H1 (cell line): ENCODE measurements around the gene TLR10. TPM values are rescaled to one million over a fixed set of nuclear protein-coding genes. Genes with fewer than 3 reads are reported as not detected.

Experiments
- CTCF ChIA-PET: fragments of 300-600 bp; sonication (Branson Sonifier 250); formaldehyde crosslinking; loops from one replicate; lab custom pipeline; 2021; ENCODE audit not compliant: partially characterized antibody; lab: Charles Lee
- POLR2A ChIA-PET: fragments of 300-600 bp; sonication (Branson Sonifier 250); formaldehyde crosslinking; loops from one replicate; lab custom pipeline; 2021; ENCODE audit warnings: inconsistent platforms; ENCODE audit not compliant: partially characterized antibody; lab: Charles Lee
- DNase-seq, 2 experiments: peaks; one replicate each; pipeline versions ENCODE4 v3.0.0 to v3.0.0-alpha.2; 2010 to 2022; ENCODE audit warnings: low spot score in 2 of 2, low read depth in 1 of 2, mixed read lengths in 1 of 2
- FAIRE-seq: peaks from 2 replicates; lab custom pipeline; 2011; peaks lifted over from hg19 to GRCh38; lab: Jason Lieb, UNC
- H2AFZ ChIP-seq: 2 replicates; pipeline ENCODE4 v1.8.1; 2012; ENCODE audit warnings: low read length, inconsistent platforms
- H2AK5ac ChIP-seq: 2 replicates; pipeline ENCODE4 v1.6.1; 2013; ENCODE audit warnings: low read depth, low read length
- H2BK120ac ChIP-seq: replicated peaks from 2 replicates; pipeline ENCODE3; 2013; ENCODE audit warnings: low read depth, low read length, inconsistent platforms
- H2BK12ac ChIP-seq: 2 replicates; pipeline ENCODE4 v1.6.1; 2013; ENCODE audit warnings: low read depth, low read length
- H2BK15ac ChIP-seq: 2 replicates; pipeline ENCODE4 v1.6.1; 2013; ENCODE audit warnings: low read length
- H2BK20ac ChIP-seq: 2 replicates; pipeline ENCODE4 v1.6.1; 2013; ENCODE audit warnings: low read length
- H2BK5ac ChIP-seq: 2 replicates; pipeline ENCODE4 v1.6.1; 2013; ENCODE audit warnings: low read depth, low read length
- H3K14ac ChIP-seq: 2 replicates; pipeline ENCODE4 v1.6.1; 2013; ENCODE audit warnings: inconsistent platforms; ENCODE audit not compliant: insufficient read length
- H3K18ac ChIP-seq: 2 replicates; pipeline ENCODE4 v1.6.1; 2013; ENCODE audit warnings: low read length; ENCODE audit errors: extremely low read depth
- H3K23ac ChIP-seq: 2 replicates; pipeline ENCODE4 v1.6.1; 2013; ENCODE audit warnings: inconsistent platforms; ENCODE audit not compliant: insufficient read length
- H3K23me2 ChIP-seq: 2 replicates; pipeline ENCODE4 v1.6.1; 2013; ENCODE audit warnings: low read depth, low read length
- H3K27ac ChIP-seq: 2 replicates; pipeline ENCODE4 v1.6.1; 2011; ENCODE audit warnings: low read depth, low read length, inconsistent platforms
- H3K27me3 ChIP-seq, 4 experiments: replicated peaks in 1 of 4; 1 replicate in 1 of 4; 2 replicates in 3 of 4; pipeline versions ENCODE4 v1.6.1 to v1.8.1; 2011 to 2013; ENCODE audit warnings: low read length in 3 of 4, mild to moderate bottlenecking in 3 of 4, inconsistent platforms in 2 of 4, mixed read lengths in 2 of 4, moderate library complexity in 1 of 4; ENCODE audit not compliant: control insufficient read depth in 3 of 4, insufficient read depth in 3 of 4; ENCODE audit errors: extremely low read depth in 1 of 4
- H3K36me3 ChIP-seq, 4 experiments: 2 replicates each; pipeline versions ENCODE4 v1.6.1 to v1.8.1; 2011 to 2013; ENCODE audit warnings: mild to moderate bottlenecking in 4 of 4, low read length in 3 of 4, moderate library complexity in 2 of 4, control low read depth in 1 of 4, inconsistent platforms in 1 of 4; ENCODE audit not compliant: insufficient read depth in 4 of 4, control insufficient read depth in 2 of 4
- H3K4ac ChIP-seq: replicated peaks from 2 replicates; pipeline ENCODE3; 2013; ENCODE audit warnings: low read length, low read depth, mixed read lengths, inconsistent platforms; ENCODE audit not compliant: insufficient read length
- H3K4me1 ChIP-seq, 4 experiments: replicated peaks in 1 of 4; 1 replicate in 1 of 4; 2 replicates in 3 of 4; pipeline versions ENCODE4 v1.6.1 to v1.8.1; 2011 to 2013; ENCODE audit warnings: low read length in 3 of 4, inconsistent platforms in 2 of 4, mixed read lengths in 1 of 4; ENCODE audit not compliant: insufficient read depth in 4 of 4, control insufficient read depth in 3 of 4
- H3K4me2 ChIP-seq, 2 experiments: 2 replicates each; pipeline versions ENCODE4 v1.6.1 to v1.8.1; 2011 to 2013; ENCODE audit warnings: low read depth in 2 of 2, low read length in 2 of 2, control low read depth in 1 of 2, inconsistent platforms in 1 of 2, mild to moderate bottlenecking in 1 of 2; ENCODE audit not compliant: insufficient read depth in 1 of 2
- H3K4me3 ChIP-seq, 4 experiments: fragments of 200-600, 300-600 bp in 1 of 4; sonication (generic), shearing (Covaris generic), sonication (Bioruptor Twin) in 1 of 4; 2 replicates each; pipeline versions ENCODE4 v1.5.1 to v1.8.1; 2011 to 2016; ENCODE audit warnings: low read length in 4 of 4, low read depth in 3 of 4, control low read depth in 2 of 4, inconsistent platforms in 2 of 4, mild to moderate bottlenecking in 2 of 4, mixed read lengths in 1 of 4, moderate library complexity in 1 of 4; ENCODE audit not compliant: insufficient read depth in 2 of 4; ENCODE audit errors: extremely low read depth in 1 of 4
- H3K56ac ChIP-seq: replicated peaks from 2 replicates; pipeline ENCODE3; 2013; ENCODE audit warnings: low read depth, mild to moderate bottlenecking, mixed read lengths, low read length, inconsistent platforms; ENCODE audit not compliant: insufficient read length
- H3K79me1 ChIP-seq: 2 replicates; pipeline ENCODE4 v1.6.1; 2013; ENCODE audit warnings: low read depth, low read length, control low read depth
- H3K79me2 ChIP-seq, 2 experiments: 2 replicates each; pipeline versions ENCODE4 v1.6.1 to v1.8.1; 2012 to 2013; ENCODE audit warnings: low read length in 2 of 2, mild to moderate bottlenecking in 2 of 2, inconsistent platforms in 1 of 2; ENCODE audit not compliant: insufficient read depth in 2 of 2, control insufficient read depth in 1 of 2
- H3K9ac ChIP-seq, 4 experiments: replicated peaks in 1 of 4; 1 replicate in 1 of 4; 2 replicates in 3 of 4; pipeline versions ENCODE4 v1.6.1 to v1.8.1; 2011 to 2013; ENCODE audit warnings: low read depth in 3 of 4, low read length in 3 of 4, control low read depth in 2 of 4, mild to moderate bottlenecking in 2 of 4, moderate library complexity in 2 of 4, inconsistent platforms in 1 of 4; ENCODE audit errors: extremely low read depth in 1 of 4
- H3K9me3 ChIP-seq, 2 experiments: 2 replicates each; pipeline versions ENCODE4 v1.6.1 to v1.8.1; 2012 to 2013; ENCODE audit warnings: mild to moderate bottlenecking in 2 of 2, moderate library complexity in 2 of 2, control low read depth in 1 of 2, inconsistent platforms in 1 of 2, low read depth in 1 of 2, low read length in 1 of 2, mixed read lengths in 1 of 2; ENCODE audit not compliant: insufficient read depth in 2 of 2
- H4K20me1 ChIP-seq, 2 experiments: replicated peaks in 1 of 2; 2 replicates each; pipeline versions ENCODE3 to v1.8.1; 2011 to 2013; ENCODE audit warnings: inconsistent platforms in 2 of 2, low read length in 2 of 2, mild to moderate bottlenecking in 1 of 2; ENCODE audit not compliant: insufficient read depth in 2 of 2, control insufficient read depth in 1 of 2
- H4K5ac ChIP-seq: 2 replicates; pipeline ENCODE4 v1.6.1; 2013; ENCODE audit warnings: low read length, low read depth, mixed read lengths, inconsistent platforms; ENCODE audit not compliant: insufficient read length
- H4K8ac ChIP-seq: 2 replicates; pipeline ENCODE4 v1.8.0; 2013; ENCODE audit warnings: mild to moderate bottlenecking, moderate library complexity, low read length, inconsistent platforms; ENCODE audit not compliant: insufficient read depth; ENCODE audit errors: extremely low read depth
- H4K91ac ChIP-seq: replicated peaks from 2 replicates; pipeline ENCODE3; 2013; ENCODE audit warnings: low read length, mixed read lengths, inconsistent platforms; ENCODE audit not compliant: insufficient read length
- ASH2L ChIP-seq: fragments of 200-600, 300-600 bp; sonication (generic); IDR thresholded peaks from one replicate; pipeline ENCODE4 v1.7.1; 2017; ENCODE audit warnings: low read length
- CHD2 ChIP-seq: IDR thresholded peaks from 2 replicates; pipeline ENCODE4 v1.6.1; 2012; ENCODE audit warnings: low read length, improper control_type of control experiment
- CTBP2 ChIP-seq: IDR thresholded peaks from 2 replicates; pipeline ENCODE4 v1.7.0; 2011; ENCODE audit warnings: borderline replicate concordance, mild to moderate bottlenecking, moderate library complexity, mixed read lengths, low read length; ENCODE audit not compliant: insufficient read depth, insufficient read length
- HDAC2 ChIP-seq, 2 experiments: fragments of 300-600 bp in 1 of 2; sonication (generic) in 1 of 2; IDR thresholded peaks; 2 replicates each; pipeline ENCODE4 v1.6.1; 2011 to 2012; ENCODE audit warnings: low read depth in 2 of 2, low read length in 2 of 2, mild to moderate bottlenecking in 2 of 2, moderate library complexity in 2 of 2, borderline replicate concordance in 1 of 2, inconsistent platforms in 1 of 2
- RAD21 ChIP-seq, 2 experiments: IDR thresholded peaks in 1 of 2; conservative IDR thresholded peaks in 1 of 2; 2 replicates each; pipeline ENCODE4 v1.6.1; 2011; ENCODE audit warnings: low read depth in 2 of 2, low read length in 2 of 2, improper control_type of control experiment in 1 of 2, inconsistent platforms in 1 of 2, mild to moderate bottlenecking in 1 of 2, moderate library complexity in 1 of 2
- SIN3A ChIP-seq, 2 experiments: IDR thresholded peaks in 1 of 2; conservative IDR thresholded peaks in 1 of 2; 2 replicates each; pipeline ENCODE4 v1.6.1; 2011 to 2012; ENCODE audit warnings: low read length in 2 of 2, improper control_type of control experiment in 1 of 2, low read depth in 1 of 2, mild to moderate bottlenecking in 1 of 2
- SP2 ChIP-seq: IDR thresholded peaks from 2 replicates; pipeline ENCODE4 v1.6.1; 2012; ENCODE audit warnings: mild to moderate bottlenecking, low read length, inconsistent platforms
- SP4 ChIP-seq: IDR thresholded peaks from 2 replicates; pipeline ENCODE4 v1.6.1; 2012; ENCODE audit warnings: low read length, inconsistent platforms
- WGBS, 2 experiments: shearing (Covaris generic) in 1 of 2; methylation state at CpG; one replicate each; pipeline versions ENCODE4 v1.1.6 to v1.1.7; 2013 to 2015; ENCODE audit warnings: low lambda C conversion rate in 2 of 2, mixed read lengths in 2 of 2, inconsistent platforms in 1 of 2, low coverage in 1 of 2, missing lambda C conversion rate in 1 of 2; ENCODE audit not compliant: insufficient replicate concordance in 2 of 2, insufficient coverage in 1 of 2, insufficient read length in 1 of 2; ENCODE audit errors: extremely low coverage in 1 of 2, missing lambda C conversion rate in 1 of 2; 5-methylcytosine and 5-hydroxymethylcytosine counted together
- polyA plus RNA-seq, 7 experiments: library from polyadenylated mRNA; depleted of rRNA in 3 of 7; stranded (reverse) in 5 of 7; unstranded in 2 of 7; fragments of >200 nt in 5 of 7; fragments of 200-250 nt in 2 of 7; gene quantifications; 1 replicate in 5 of 7; 2 replicates in 1 of 7; 4 replicates in 1 of 7; pipeline versions ENCODE4 v1.2.1 to v1.2.3, GENCODE V29; 2011 to 2013; ENCODE audit warnings: missing spikeins in 2 of 7, mixed read lengths in 2 of 7
- total RNA-seq: library from RNA; stranded (reverse); fragmentation: NEBNext Ultra II Directional; extraction: Animal tissue kit (Norgen Biotek cat#: 25700); gene quantifications from 2 replicates; pipeline ENCODE4 v1.2.1, GENCODE V29; 2021
- TF ChIP-seq, protein P1 (sequence below), 3 experiments: IDR thresholded peaks; 1 replicate in 2 of 3; 2 replicates in 1 of 3; pipeline versions ENCODE4 v1.5.1 to v1.6.1; 2011; ENCODE audit warnings: low read length in 3 of 3, mild to moderate bottlenecking in 3 of 3, inconsistent platforms in 2 of 3, low read depth in 1 of 3, moderate library complexity in 1 of 3; ENCODE audit not compliant: insufficient read depth in 1 of 3; ENCODE audit errors: control extremely low read depth in 1 of 3
- TF ChIP-seq, protein P2 (sequence below): IDR thresholded peaks from 2 replicates; pipeline ENCODE4 v1.6.1; 2012; ENCODE audit warnings: inconsistent platforms

TLR10 gene
- total and polyA plus RNA-seq, 2 of the 8 experiments (the other 6 are each of a cell fraction or from before 2014, with no cell fraction given), result not detected

- Histone ChIP-seq H3K79me1 (no peaks in the 10 kb centered on the region), H3K4ac (no peak overlapping the region), H2AK5ac (no peak overlapping the region), H4K8ac (no peak overlapping the region), H2BK120ac (no peak overlapping the region), H2AFZ (no peak overlapping the region), H2BK20ac (no peak overlapping the region), H3K56ac (no peak overlapping the region), H3K4me2 (no peak overlapping the region), H3K18ac (no peak overlapping the region), H2BK5ac (no peak overlapping the region), H3K27me3 (no peaks in the 10 kb centered on the region), H4K91ac (no peak overlapping the region), H3K14ac (no peak overlapping the region), H3K23me2 (peaks cover 14% of the 10 kb centered on the region; the same call in 1 of the 2 replicates), H4K5ac (no peak overlapping the region), H3K4me1 (no peaks in the 10 kb centered on the region), H3K4me3 (no peak overlapping the region), H3K9me3 (peaks cover 0 to 6% of the 10 kb centered on the region in 2 experiments; a peak in 1 of 4 replicates), H4K20me1 (peaks cover 0 to 8% of the 10 kb centered on the region in 2 experiments), H3K79me2 (no peaks in the 10 kb centered on the region), H2BK15ac (no peak overlapping the region), H3K23ac (no peak overlapping the region), H3K36me3 (no peaks in the 10 kb centered on the region), H3K9ac (no peak overlapping the region), H3K27ac (no peak overlapping the region), H2BK12ac (no peak overlapping the region)
- DNase-seq (no peak), FAIRE-seq (no peak)
- ChIA-PET POLR2A (no interaction called here), CTCF (interaction anchor here (0.6 to 2.6 kb wide), 4 partner anchors 23 to 556 kb away, joined by 3 to 8 read pairs (median 5); no protein-coding TSS in a partner anchor)
- 90% methylated on average over 3 of the region's 3 CpGs; no CpG with 5 or more reads in 1 of the 2 experiments for WGBS, 2 experiments
- TF ChIP-seq CTBP2 (no peak), SIN3A (conservative IDR thresholded peaks at IDR 0.05 in 1 of 2, IDR thresholded peaks at IDR 0.05 in 1 of 2; ENCODE audit: low read depth in 1 of 2, low read length in 2 of 2) (no peak), HDAC2 (IDR thresholded peaks at IDR 0.05; ENCODE audit: borderline replicate concordance in 1 of 2, low read depth in 2 of 2, low read length in 2 of 2) (no peak), SP4 (no peak), ASH2L (no peak), RAD21 (IDR thresholded peaks at IDR 0.05 in 1 of 2, conservative IDR thresholded peaks at IDR 0.05 in 1 of 2; ENCODE audit: low read depth in 2 of 2, low read length in 2 of 2) (no peak), SP2 (no peak), CHD2 (no peak)
- TF ChIP-seq, protein P1, sequence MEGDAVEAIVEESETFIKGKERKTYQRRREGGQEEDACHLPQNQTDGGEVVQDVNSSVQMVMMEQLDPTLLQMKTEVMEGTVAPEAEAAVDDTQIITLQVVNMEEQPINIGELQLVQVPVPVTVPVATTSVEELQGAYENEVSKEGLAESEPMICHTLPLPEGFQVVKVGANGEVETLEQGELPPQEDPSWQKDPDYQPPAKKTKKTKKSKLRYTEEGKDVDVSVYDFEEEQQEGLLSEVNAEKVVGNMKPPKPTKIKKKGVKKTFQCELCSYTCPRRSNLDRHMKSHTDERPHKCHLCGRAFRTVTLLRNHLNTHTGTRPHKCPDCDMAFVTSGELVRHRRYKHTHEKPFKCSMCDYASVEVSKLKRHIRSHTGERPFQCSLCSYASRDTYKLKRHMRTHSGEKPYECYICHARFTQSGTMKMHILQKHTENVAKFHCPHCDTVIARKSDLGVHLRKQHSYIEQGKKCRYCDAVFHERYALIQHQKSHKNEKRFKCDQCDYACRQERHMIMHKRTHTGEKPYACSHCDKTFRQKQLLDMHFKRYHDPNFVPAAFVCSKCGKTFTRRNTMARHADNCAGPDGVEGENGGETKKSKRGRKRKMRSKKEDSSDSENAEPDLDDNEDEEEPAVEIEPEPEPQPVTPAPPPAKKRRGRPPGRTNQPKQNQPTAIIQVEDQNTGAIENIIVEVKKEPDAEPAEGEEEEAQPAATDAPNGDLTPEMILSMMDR (IDR thresholded peaks at IDR 0.05; ENCODE audit: control extremely low read depth in 1 of 3, insufficient read depth in 1 of 3, low read depth in 1 of 3, low read length in 3 of 3), result no peak
- TF ChIP-seq, protein P2, sequence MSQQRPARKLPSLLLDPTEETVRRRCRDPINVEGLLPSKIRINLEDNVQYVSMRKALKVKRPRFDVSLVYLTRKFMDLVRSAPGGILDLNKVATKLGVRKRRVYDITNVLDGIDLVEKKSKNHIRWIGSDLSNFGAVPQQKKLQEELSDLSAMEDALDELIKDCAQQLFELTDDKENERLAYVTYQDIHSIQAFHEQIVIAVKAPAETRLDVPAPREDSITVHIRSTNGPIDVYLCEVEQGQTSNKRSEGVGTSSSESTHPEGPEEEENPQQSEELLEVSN, result no peak
Observed at GRCh38 chr4:38735870-38736269, 46.9 kb downstream of the TLR10 start.
